OCI-LY3 (cell line): ENCODE measurements around the gene TMEM213.

Experiments
- H2AFZ ChIP-seq: fragments of 200-600, 300-600 bp; shearing (Covaris generic); 2 replicates; pipeline ENCODE4 v1.6.0; 2014; ENCODE audit warnings: antibody characterized with exemption, low read depth, low read length
- H3K27ac ChIP-seq: fragments of 200-600, 300-600 bp; sonication (generic); 2 replicates; pipeline ENCODE4 v1.5.1; 2014; ENCODE audit warnings: mild to moderate bottlenecking, low read length, moderate library complexity, mixed read lengths
- H3K27me3 ChIP-seq: fragments of 200-600, 300-600 bp; sonication (generic); 2 replicates; pipeline ENCODE4 v1.6.1; 2014; ENCODE audit warnings: low read depth, low read length, mixed read lengths
- H3K36me3 ChIP-seq: fragments of 200-600, 300-600 bp; sonication (generic); replicated peaks from 2 replicates; pipeline ENCODE3; 2014; ENCODE audit warnings: low read depth, low read length, mixed read lengths
- H3K4me1 ChIP-seq: fragments of 300-600, 200-600 bp; sonication (generic); 2 replicates; pipeline ENCODE4 v1.6.1; 2014; ENCODE audit warnings: low read length, mixed read lengths
- H3K4me2 ChIP-seq: fragments of 200-600, 300-600 bp; sonication (generic); 2 replicates; pipeline ENCODE4 v1.6.1; 2014; ENCODE audit warnings: low read length, mixed read lengths
- H3K4me3 ChIP-seq: fragments of 300-600, 200-600 bp; sonication (generic); 2 replicates; pipeline ENCODE4 v1.5.1; 2014; ENCODE audit warnings: antibody characterized with exemption, mild to moderate bottlenecking, low read length, moderate library complexity
- H3K79me2 ChIP-seq: fragments of 300-600, 200-600 bp; shearing (Covaris generic); 2 replicates; pipeline ENCODE4 v1.6.1; 2014; ENCODE audit warnings: mild to moderate bottlenecking, low read length, mixed read lengths
- H3K9ac ChIP-seq: fragments of 300-600, 200-600 bp; shearing (Covaris generic); 2 replicates; pipeline ENCODE4 v1.6.0; 2014; ENCODE audit warnings: mild to moderate bottlenecking, low read length, moderate library complexity
- H3K9me3 ChIP-seq: fragments of 200-600, 300-600 bp; shearing (Covaris generic); 2 replicates; pipeline ENCODE4 v1.6.1; 2014; ENCODE audit warnings: low read length, mixed read lengths; ENCODE audit not compliant: insufficient read depth
- H4K20me1 ChIP-seq: fragments of 200-600, 300-600 bp; sonication (generic); 2 replicates; pipeline ENCODE4 v1.6.1; 2016; ENCODE audit warnings: low read length, mixed read lengths; ENCODE audit not compliant: insufficient read depth
- CTCF ChIP-seq: fragments of 200-600, 300-600 bp; sonication (generic); IDR thresholded peaks from 2 replicates; pipeline ENCODE4 v1.5.1; 2014; ENCODE audit warnings: antibody characterized with exemption, low read length, low read depth
- EZH2phosphoT487 ChIP-seq: fragments of 200-600 bp; shearing (Covaris generic); IDR thresholded peaks from 2 replicates; pipeline ENCODE4 v1.6.1; 2018; ENCODE audit warnings: antibody characterized with exemption, mixed run types, low read depth

TMEM213 gene

DNA sequence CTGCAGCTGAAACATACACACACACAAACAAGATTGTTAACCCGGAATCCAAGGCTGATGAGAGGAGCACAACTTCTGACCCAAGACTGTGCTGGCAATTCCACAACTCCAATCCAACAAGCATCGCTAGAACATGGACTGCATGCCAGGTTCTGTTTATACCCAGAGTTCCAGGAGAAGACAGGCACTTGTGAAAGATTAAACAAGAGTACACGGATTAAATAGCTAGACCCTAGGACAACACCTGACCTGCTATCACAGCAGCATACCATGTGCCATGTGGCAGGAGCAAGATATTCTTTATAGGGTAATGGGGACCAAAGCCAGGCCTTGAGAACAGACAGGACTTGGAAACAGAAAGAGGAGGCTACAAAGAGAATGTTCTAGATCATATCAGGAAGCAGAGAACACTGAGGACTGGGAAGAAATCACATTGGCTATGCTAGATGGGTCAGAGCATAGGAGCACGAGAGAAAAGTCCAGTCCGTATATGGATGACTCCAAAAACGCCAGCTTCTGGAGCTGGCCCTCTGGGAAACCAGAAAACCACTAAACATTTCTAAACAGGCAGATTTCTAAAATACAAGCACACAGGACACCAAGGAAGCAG lies 83.9 kb downstream of the TMEM213 start:
- Histone ChIP-seq H2AFZ (no peak overlapping the region), H3K79me2 (no peaks in the 10 kb centered on the region), H3K9me3 (no peaks in the 10 kb centered on the region), H3K4me2 (no peak overlapping the region), H3K9ac (no peak overlapping the region), H3K4me1 (no peaks in the 10 kb centered on the region), H3K4me3 (no peak overlapping the region), H3K36me3 (no peaks in the 10 kb centered on the region), H3K27me3 (no peaks in the 10 kb centered on the region), H4K20me1 (no peaks in the 10 kb centered on the region), H3K27ac (no peak overlapping the region)
- TF ChIP-seq EZH2phosphoT487 (no peak), CTCF (no peak)

DNA sequence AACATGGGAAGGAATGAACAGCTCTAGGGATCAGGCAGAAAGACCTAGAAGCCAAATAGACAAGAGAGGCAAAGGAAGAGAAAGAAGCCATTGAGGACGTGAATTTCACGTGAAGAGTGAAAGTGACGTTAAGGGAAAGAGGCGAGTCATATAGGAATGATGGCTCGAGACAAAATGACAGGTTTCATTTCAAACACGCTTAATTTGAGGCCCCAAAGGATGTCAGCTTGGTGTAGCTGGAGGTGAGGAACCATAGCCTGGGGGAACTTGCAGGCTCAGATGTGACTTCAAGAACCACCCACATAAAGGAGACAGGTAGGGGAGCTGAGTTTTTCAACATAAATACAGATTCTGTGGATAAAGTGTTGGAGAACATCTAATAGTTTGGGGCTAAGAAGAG lies 84.5 kb downstream of the TMEM213 start:
- no peaks in the 10 kb centered on the region for H3K36me3 ChIP-seq
- H2AFZ ChIP-seq: no peak overlapping the region
- TF ChIP-seq EZH2phosphoT487 (no peak), CTCF (no peak)
- H3K4me2 ChIP-seq: no peak overlapping the region
- no peak overlapping the region for H3K9ac ChIP-seq
- H3K4me1 ChIP-seq: no peaks in the 10 kb centered on the region
- H3K9me3 ChIP-seq: no peaks in the 10 kb centered on the region
- H3K27me3 ChIP-seq: no peaks in the 10 kb centered on the region
- no peaks in the 10 kb centered on the region for H4K20me1 ChIP-seq
- no peak overlapping the region for H3K4me3 ChIP-seq
- no peak overlapping the region for H3K27ac ChIP-seq
- no peaks in the 10 kb centered on the region for H3K79me2 ChIP-seq

DNA sequence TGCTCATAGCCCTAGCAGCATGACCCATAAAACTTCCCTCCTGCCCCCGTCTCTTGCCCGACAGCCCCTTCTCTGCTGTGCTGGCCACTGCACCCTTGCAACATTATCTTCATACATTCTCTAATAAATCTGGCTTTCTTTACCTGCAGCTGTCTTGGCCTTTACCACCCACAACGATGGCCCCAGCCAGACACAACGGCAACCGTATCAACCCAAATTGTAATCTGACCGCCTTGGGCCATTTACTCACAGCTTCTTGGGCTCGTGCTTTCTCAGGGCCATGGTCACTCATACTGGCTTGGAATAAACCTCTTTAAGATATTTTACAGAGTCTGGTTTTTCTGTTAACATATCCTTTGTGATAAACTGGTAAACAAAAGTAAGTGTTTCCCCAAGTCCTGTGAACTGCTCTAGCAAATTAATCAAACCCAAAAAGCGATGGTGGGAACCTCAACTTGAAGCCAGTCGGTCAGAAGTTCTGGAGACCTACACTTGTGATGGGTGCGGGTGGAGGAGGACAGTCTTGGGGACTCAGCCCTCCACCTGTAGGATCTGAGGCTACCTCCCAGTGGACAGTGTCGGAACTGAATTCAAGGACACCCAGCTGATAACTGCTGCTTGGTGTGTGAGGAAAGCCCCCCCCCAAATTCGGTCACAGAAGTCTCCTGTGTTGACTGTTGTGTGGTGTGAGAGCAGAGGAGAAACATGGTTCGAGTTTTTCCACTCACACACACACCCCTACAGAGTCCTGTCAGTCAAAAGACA lies 87.8 kb downstream of the TMEM213 start:
- Histone ChIP-seq H3K4me3 (no peak overlapping the region), H2AFZ (no peak overlapping the region), H3K9me3 (no peaks in the 10 kb centered on the region), H4K20me1 (no peaks in the 10 kb centered on the region), H3K36me3 (no peaks in the 10 kb centered on the region), H3K79me2 (no peaks in the 10 kb centered on the region), H3K27ac (no peak overlapping the region), H3K4me2 (no peak overlapping the region), H3K27me3 (no peaks in the 10 kb centered on the region), H3K9ac (no peak overlapping the region), H3K4me1 (no peaks in the 10 kb centered on the region)
- no peak for TF ChIP-seq CTCF
- no peak for TF ChIP-seq EZH2phosphoT487

DNA sequence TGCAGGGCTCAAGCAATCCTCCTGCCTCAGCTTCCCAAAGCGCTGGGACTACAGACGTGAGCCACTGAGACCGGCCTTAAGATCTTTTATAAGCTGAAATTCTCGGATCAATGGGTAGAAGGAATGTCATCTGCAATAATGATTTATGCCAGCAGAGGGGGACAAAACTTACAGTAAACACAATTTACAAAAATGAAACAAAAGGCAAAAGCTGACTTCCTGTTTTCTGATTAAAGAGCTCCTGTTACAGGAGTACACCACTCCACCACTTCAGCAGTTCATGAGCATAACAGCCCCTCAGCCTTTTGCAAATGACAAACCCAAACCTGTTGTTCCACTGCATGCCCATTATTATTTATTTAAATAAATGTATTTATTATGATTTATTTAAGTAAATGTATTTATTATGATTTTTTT lies 88.7 kb downstream of the TMEM213 start:
- Histone ChIP-seq H3K27ac (no peak overlapping the region), H3K9ac (no peak overlapping the region), H2AFZ (no peak overlapping the region), H3K4me2 (no peak overlapping the region), H3K9me3 (no peaks in the 10 kb centered on the region), H3K4me1 (no peaks in the 10 kb centered on the region), H3K36me3 (no peaks in the 10 kb centered on the region), H4K20me1 (no peaks in the 10 kb centered on the region), H3K79me2 (no peaks in the 10 kb centered on the region), H3K27me3 (no peaks in the 10 kb centered on the region), H3K4me3 (no peak overlapping the region)
- TF ChIP-seq EZH2phosphoT487: no peak
- TF ChIP-seq CTCF: peak; percentile 64
